HG02981 (cell line): ENCODE measurements around the gene RAB12.
"Not testable (repeated sequence)": the region's sequence is repeated elsewhere in the genome, so short reads cannot be mapped to it uniquely, and the experiment has no call there.

Experiments
- ATAC-seq: cut with Tn5 transposase; IDR thresholded peaks from one replicate; pipeline ENCODE4 v1.9.1; 2021; ENCODE audit warnings: mild to moderate bottlenecking, moderate library complexity; ENCODE audit not compliant: unreplicated experiment

Gene RAB12

GRCh38 chr18:8608795-8609658, at the start of gene RAB12:
Gene RAB12, plus strand, starts transcription at chr18:8609437. Its CDS starts 3 bp downstream, at chr18:8609440.
- ATAC-seq: peak; percentile 60

GRCh38 chr18:8559612-8560186, 49.5 kb upstream of the RAB12 start:
- ATAC-seq: no peak

- no peak for ATAC-seq
Observed at GRCh38 chr18:8561123-8561910, 47.9 kb upstream of the RAB12 start.

GRCh38 chr18:8562070-8562469, 47.2 kb upstream of the RAB12 start:
- ATAC-seq: no peak

- ATAC-seq: no peak
Observed at GRCh38 chr18:8562919-8563318, 46.3 kb upstream of the RAB12 start.

- ATAC-seq: no peak
Observed at GRCh38 chr18:8571399-8571798, 37.8 kb upstream of the RAB12 start.

GRCh38 chr18:8573766-8574165, 35.5 kb upstream of the RAB12 start:
- not testable (repeated sequence) for ATAC-seq

GRCh38 chr18:8584798-8585197, 24.4 kb upstream of the RAB12 start:
- ATAC-seq: no peak

GRCh38 chr18:8586941-8587340, 22.3 kb upstream of the RAB12 start:
- ATAC-seq: no peak

GRCh38 chr18:8595445-8595844, 13.8 kb upstream of the RAB12 start:
- no peak for ATAC-seq

GRCh38 chr18:8601277-8602032, 7.8 kb upstream of the RAB12 start:
- peak; percentile 65 for ATAC-seq

- ATAC-seq: no peak
Observed at GRCh38 chr18:8602040-8602439, 7.2 kb upstream of the RAB12 start.

- no peak for ATAC-seq
Observed at GRCh38 chr18:8602557-8602956, 6.7 kb upstream of the RAB12 start.

GRCh38 chr18:8603663-8604520, 5.3 kb upstream of the RAB12 start:
- ATAC-seq: no peak

GRCh38 chr18:8605974-8606373, 3.3 kb upstream of the RAB12 start:
- no peak for ATAC-seq

- ATAC-seq: peak; percentile 26
Observed at GRCh38 chr18:8607776-8608742, 1.2 kb upstream of the RAB12 start.

- ATAC-seq: peak; percentile 23
Observed at GRCh38 chr18:8609659-8610458, 622 bp downstream of the RAB12 start.

GRCh38 chr18:8610459-8610851, 1.2 kb downstream of the RAB12 start:
- no peak for ATAC-seq
